HepG2 (cell line): ENCODE data around the gene GUSB. TPM values are rescaled to one million over a fixed set of nuclear protein-coding genes. Genes with fewer than 3 reads are reported as not detected.

Experiments
- ATAC-seq: fragments of 200-7000 bp; cut with Tn5 transposase; 3 replicates; pipeline ENCODE4 v1.9.1; 2020; ENCODE audit warnings: mild to moderate bottlenecking, moderate library complexity
- BruUV-seq: library from RNA; stranded (reverse); fragments of 400-500 nt; replicated peaks from 2 replicates; lab custom pipeline; 2021; lab: Mats Ljungman, UMichigan
- CTCF ChIA-PET: fragments of 300-600 bp; formaldehyde crosslinking; extraction: SDS; loops from one replicate; lab custom pipeline; 2021; ENCODE audit warnings: low total read pairs, inconsistent platforms, low intra/inter-chr PET ratio; lab: Yijun Ruan, JAX
- POLR2A ChIA-PET: fragments of 350-600 bp; sonication (Branson Sonifier 250); formaldehyde crosslinking; loops from one replicate; lab custom pipeline; 2020; ENCODE audit warnings: antibody characterized with exemption, inconsistent platforms; lab: Yijun Ruan, JAX
- DNase-seq: peaks from one replicate; pipeline ENCODE4 v3.0.0-alpha.2; 2015; ENCODE audit warnings: low spot score
- FAIRE-seq: peaks from 3 replicates; lab custom pipeline; 2011; peaks lifted over from hg19 to GRCh38; lab: Jason Lieb, UNC
- H2AFZ ChIP-seq: one replicate; pipeline ENCODE4 v1.6.1; 2011; ENCODE audit warnings: low read length, inconsistent platforms
- H3K27ac ChIP-seq: fragments of 300-600 bp; 3 replicates; pipeline ENCODE4 v1.8.0; 2011; ENCODE audit warnings: mixed run types, mild to moderate bottlenecking, mixed read lengths, low read length, inconsistent platforms; ENCODE audit not compliant: insufficient read depth; ENCODE audit errors: extremely low read length
- H3K27me3 ChIP-seq, 2 experiments: fragments of 200-600 bp in 1 of 2; 2 replicates in 1 of 2; 3 replicates in 1 of 2; pipeline versions ENCODE4 v1.6.0 to v1.8.0; 2011; ENCODE audit warnings: low read length in 2 of 2, mild to moderate bottlenecking in 2 of 2, moderate library complexity in 2 of 2, inconsistent platforms in 1 of 2; ENCODE audit not compliant: insufficient read depth in 2 of 2, control insufficient read depth in 1 of 2
- H3K36me3 ChIP-seq, 2 experiments: fragments of 200-600 bp in 1 of 2; replicated peaks in 1 of 2; 2 replicates in 1 of 2; 3 replicates in 1 of 2; pipeline versions ENCODE4 v1.5.1 to v1.8.0; 2011; ENCODE audit warnings: low read length in 2 of 2, inconsistent platforms in 1 of 2; ENCODE audit not compliant: insufficient read depth in 2 of 2, control insufficient read depth in 1 of 2
- H3K4me1 ChIP-seq: 2 replicates; pipeline ENCODE4 v1.5.1; 2012; ENCODE audit warnings: low read length, inconsistent platforms; ENCODE audit not compliant: insufficient read depth
- H3K4me2 ChIP-seq: 2 replicates; pipeline ENCODE4 v1.6.0; 2011; ENCODE audit warnings: low read depth, low read length, inconsistent platforms
- H3K4me3 ChIP-seq, 3 experiments: fragments of 200-600 bp in 1 of 3; sonication (generic), shearing (Covaris generic) in 1 of 3; replicated peaks in 1 of 3; 2 replicates each; pipeline ENCODE4 v1.5.1; 2011 to 2016; ENCODE audit warnings: low read length in 3 of 3, inconsistent platforms in 2 of 3, low read depth in 2 of 3, mild to moderate bottlenecking in 2 of 3, control low read depth in 1 of 3, mixed read lengths in 1 of 3; ENCODE audit not compliant: insufficient read depth in 1 of 3
- H3K79me2 ChIP-seq: one replicate; pipeline ENCODE4 v1.6.1; 2011; ENCODE audit warnings: low read length, inconsistent platforms; ENCODE audit not compliant: insufficient read depth
- H3K9ac ChIP-seq: 2 replicates; pipeline ENCODE4 v1.6.0; 2011; ENCODE audit warnings: mild to moderate bottlenecking, low read depth, low read length, inconsistent platforms; ENCODE audit not compliant: insufficient read depth
- H3K9me3 ChIP-seq: 2 replicates; pipeline ENCODE4 v1.5.1; 2012; ENCODE audit warnings: mild to moderate bottlenecking, low read length
- H4K20me1 ChIP-seq: 2 replicates; pipeline ENCODE4 v1.6.0; 2011; ENCODE audit warnings: inconsistent platforms, mild to moderate bottlenecking, low read length, moderate library complexity; ENCODE audit not compliant: insufficient read depth
- HNF1A ChIP-seq, 2 experiments: sonication (generic) in 1 of 2; formaldehyde crosslinking in 1 of 2; IDR thresholded peaks; 2 replicates each; pipeline versions ENCODE4 v1.4.0 to v1.6.1; 2016 to 2020; ENCODE audit warnings: borderline replicate concordance in 1 of 2, low read depth in 1 of 2, mild to moderate bottlenecking in 1 of 2, missing genetic modification reagents in 1 of 2
- MBD4 ChIP-seq: IDR thresholded peaks from 2 replicates; pipeline ENCODE4 v1.6.1; 2012; ENCODE audit warnings: low read length, inconsistent platforms, borderline replicate concordance
- NFYB ChIP-seq: sonication (generic); formaldehyde crosslinking; IDR thresholded peaks from 2 replicates; pipeline ENCODE4 v1.4.0; 2020; ENCODE audit warnings: missing genetic modification reagents
- SOX5 ChIP-seq: IDR thresholded peaks from 2 replicates; pipeline ENCODE4 v1.6.1; 2016; ENCODE audit warnings: borderline replicate concordance
- SP5 ChIP-seq: IDR thresholded peaks from 2 replicates; pipeline ENCODE4 v1.6.1; 2016; ENCODE audit warnings: low read depth, borderline replicate concordance
- ZNF614 ChIP-seq: IDR thresholded peaks from 2 replicates; pipeline ENCODE4 v1.6.1; 2018; ENCODE audit warnings: missing biosample characterization, missing genetic modification reagents, inconsistent platforms, borderline replicate concordance
- WGBS: methylation state at CpG from one replicate; pipeline ENCODE4 v1.1.6; 2017; ENCODE audit warnings: low lambda C conversion rate; 5-methylcytosine and 5-hydroxymethylcytosine counted together
- in situ Hi-C: cut with HindIII; loops from 2 replicates; pipeline ENCODE4 v1.10.0; 2017; ENCODE audit warnings: low pct_unique_long_range_greater_than_20kb; ENCODE audit not compliant: extremely low pct_ligation_motif_present
- intact Hi-C: fragments of 100-400 bp; cut with micrococcal nuclease; formaldehyde crosslinking; loops from one replicate; pipeline ENCODE4 v1.10.0; 2022; ENCODE audit not compliant: unreplicated experiment
- polyA plus RNA-seq, 8 experiments: library from polyadenylated mRNA; depleted of rRNA in 3 of 8; stranded (reverse) in 7 of 8; unstranded in 1 of 8; fragments of >200 nt; fragmentation: Illumina TruSeq in 4 of 8; extraction: Trizol in 4 of 8; gene quantifications; 2 replicates each; pipeline versions ENCODE4 v1.2.1 to v1.2.3, GENCODE V29; 2011 to 2016; ENCODE audit warnings: low read depth in 4 of 8, missing spikeins in 1 of 8, mixed read lengths in 1 of 8; ENCODE audit not compliant: insufficient read depth in 1 of 8
- total RNA-seq, 5 experiments: library from RNA; depleted of rRNA; stranded (reverse); fragments of >200 nt; fragmentation: Illumina TruSeq; extraction: Trizol; gene quantifications; 2 replicates each; pipeline ENCODE4 v1.2.3, GENCODE V29; 2016; ENCODE audit warnings: low read depth in 1 of 5
- TF ChIP-seq, protein P1 (sequence below): sonication (generic); formaldehyde crosslinking; conservative IDR thresholded peaks from 2 replicates; pipeline ENCODE4 v1.4.0; 2020; ENCODE audit warnings: missing genetic modification reagents

GUSB gene
- total and polyA plus RNA-seq, 2 of the 13 experiments (the other 11 are each of a cell fraction or from before 2014, with no cell fraction given), result 18.8 to 60.0 TPM

- ChIA-PET CTCF (no interaction called here), POLR2A (no interaction called here)
- DNase-seq, result no peak
- Histone ChIP-seq H3K4me1 (peaks cover 39% of the 10 kb centered on the region), H2AFZ (no peak overlapping the region), H3K4me3 (no peak overlapping the region), H3K9ac (no peak overlapping the region), H3K36me3 (no peaks in the 10 kb centered on the region), H3K27me3 (no peaks in the 10 kb centered on the region)
- in situ Hi-C loops (no loop called here), intact Hi-C loops (no loop called here)
- WGBS, result 84% methylated on average over 6 of the region's 6 CpGs
- no TSS peak for BruUV-seq
- peak; percentile 40; the same call in 1 of the 3 replicates for ATAC-seq
- TF ChIP-seq NFYB (CRISPR knock-in tag), result peak; percentile 18; the same call in 1 of the 2 replicates
- TF ChIP-seq SOX5, result no peak
- TF ChIP-seq, all 625 proteins: peak for 1
- no peak overlapping the region for H3K27ac ChIP-seq
- no peak for FAIRE-seq
- peaks cover 16% of the 10 kb centered on the region for H3K79me2 ChIP-seq
- H3K4me2 ChIP-seq, result no peak overlapping the region
- H3K9me3 ChIP-seq, result no peaks in the 10 kb centered on the region
- H4K20me1 ChIP-seq, result peaks cover 10% of the 10 kb centered on the region
Measured at GRCh38 chr7:65927489-65928448, 54.2 kb downstream of the GUSB start.

- Histone ChIP-seq H3K79me2 (peaks cover 10% of the 10 kb centered on the region), H3K9me3 (no peaks in the 10 kb centered on the region), H3K4me2 (no peak overlapping the region), H3K27ac (no peak overlapping the region), H3K36me3 (no peaks in the 10 kb centered on the region), H2AFZ (no peak overlapping the region), H3K4me3 (no peak overlapping the region), H4K20me1 (peaks cover 10% of the 10 kb centered on the region), H3K4me1 (peaks cover 33% of the 10 kb centered on the region), H3K9ac (no peak overlapping the region), H3K27me3 (no peaks in the 10 kb centered on the region)
- CTCF ChIA-PET, result no interaction called here
- DNase-seq (no peak), FAIRE-seq (no peak), ATAC-seq (no peak)
- no TSS peak for BruUV-seq
- POLR2A ChIA-PET, result no interaction called here
- in situ Hi-C loops (no loop called here), intact Hi-C loops (no loop called here)
- TF ChIP-seq MBD4 (no peak), ZNF614 (CRISPR knock-in tag) (no peak), HNF1A (IDR thresholded peaks at IDR 0.05; ENCODE audit: low read depth) (no peak), HNF1A (CRISPR knock-in tag; IDR thresholded peaks at IDR 0.05; ENCODE audit: borderline replicate concordance) (no peak), SP5 (CRISPR knock-in tag) (no peak)
- TF ChIP-seq, protein P1, sequence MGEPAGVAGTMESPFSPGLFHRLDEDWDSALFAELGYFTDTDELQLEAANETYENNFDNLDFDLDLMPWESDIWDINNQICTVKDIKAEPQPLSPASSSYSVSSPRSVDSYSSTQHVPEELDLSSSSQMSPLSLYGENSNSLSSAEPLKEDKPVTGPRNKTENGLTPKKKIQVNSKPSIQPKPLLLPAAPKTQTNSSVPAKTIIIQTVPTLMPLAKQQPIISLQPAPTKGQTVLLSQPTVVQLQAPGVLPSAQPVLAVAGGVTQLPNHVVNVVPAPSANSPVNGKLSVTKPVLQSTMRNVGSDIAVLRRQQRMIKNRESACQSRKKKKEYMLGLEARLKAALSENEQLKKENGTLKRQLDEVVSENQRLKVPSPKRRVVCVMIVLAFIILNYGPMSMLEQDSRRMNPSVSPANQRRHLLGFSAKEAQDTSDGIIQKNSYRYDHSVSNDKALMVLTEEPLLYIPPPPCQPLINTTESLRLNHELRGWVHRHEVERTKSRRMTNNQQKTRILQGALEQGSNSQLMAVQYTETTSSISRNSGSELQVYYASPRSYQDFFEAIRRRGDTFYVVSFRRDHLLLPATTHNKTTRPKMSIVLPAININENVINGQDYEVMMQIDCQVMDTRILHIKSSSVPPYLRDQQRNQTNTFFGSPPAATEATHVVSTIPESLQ (CRISPR knock-in tag), result no peak
Measured at GRCh38 chr7:65926588-65926987, 55.4 kb downstream of the GUSB start.
